ENCODE results near the gene GLS2.

- TF ChIP-seq CTCF (IDR thresholded peaks at IDR 0.05) (no peak), POLR2A (IDR thresholded peaks at IDR 0.05) (no peak)
Measured at GRCh38 chr12:56520048-56520447, 32.1 kb upstream of the GLS2 start.

Measured in ovary (tissue), 3 donors.